Sigmoid colon (tissue), 7 donors: ENCODE data around the gene STARD9. TPM values are rescaled to one million over a fixed set of nuclear protein-coding genes. Genes with fewer than 3 reads are reported as not detected.
"Not testable (repeated sequence)": the region's sequence is repeated elsewhere in the genome, so short reads cannot be mapped to it uniquely, and the experiment has no call there.

ENCODE experiments used
- DNase-seq: peaks from one replicate; pipeline ENCODE4 v3.0.0-alpha.2; 2019
- H3K27ac ChIP-seq, 4 donors: fragments of 200-600 bp; sonication (generic); one replicate each; pipeline ENCODE4 v1.5.1; 2016 to 2019; ENCODE audit warnings: mild to moderate bottlenecking in 1 of 4
- H3K27me3 ChIP-seq, 3 donors: fragments of 200-600 bp; sonication (generic); one replicate each; pipeline ENCODE4 v1.5.1; 2019; ENCODE audit warnings: mild to moderate bottlenecking in 1 of 3
- H3K36me3 ChIP-seq, 4 donors: fragments of 200-600 bp; sonication (generic); one replicate each; pipeline ENCODE4 v1.5.1; 2016 to 2019
- H3K4me1 ChIP-seq, 4 donors: fragments of 200-600 bp; sonication (generic); one replicate each; pipeline ENCODE4 v1.5.1; 2017 to 2019
- H3K4me3 ChIP-seq, 4 donors: fragments of 200-600 bp; sonication (generic); one replicate each; pipeline ENCODE4 v1.5.1; 2017 to 2019; ENCODE audit warnings: mild to moderate bottlenecking in 2 of 4, moderate library complexity in 1 of 4
- H3K9me3 ChIP-seq, 4 donors: fragments of 200-600 bp in 3 of 4; sonication (generic) in 3 of 4; one replicate each; pipeline versions ENCODE4 v1.5.1 to v1.6.1; 2013 to 2019
- CTCF ChIP-seq, 4 experiments: fragments of 450-650 bp in 3 of 4; fragments of 200-600 bp in 1 of 4; IDR thresholded peaks; one replicate each; pipeline ENCODE4 v1.5.1; 2016 to 2019; ENCODE audit warnings: antibody characterized with exemption in 4 of 4, mild to moderate bottlenecking in 3 of 4, moderate library complexity in 2 of 4
- EP300 ChIP-seq, 4 donors: sonication (generic); formaldehyde crosslinking; IDR thresholded peaks; one replicate each; pipeline ENCODE4 v1.6.1; 2017; ENCODE audit warnings: antibody characterized with exemption in 4 of 4
- POLR2A ChIP-seq, 2 donors: fragments of 450-650 bp; IDR thresholded peaks; one replicate each; pipeline ENCODE4 v1.6.1; 2016; ENCODE audit warnings: antibody characterized with exemption in 2 of 2, mild to moderate bottlenecking in 2 of 2, moderate library complexity in 2 of 2
- POLR2AphosphoS5 ChIP-seq, 4 donors: sonication (generic); formaldehyde crosslinking; IDR thresholded peaks; one replicate each; pipeline ENCODE4 v1.6.1; 2017; ENCODE audit warnings: antibody characterized with exemption in 4 of 4
- WGBS, 2 donors: extraction: QIAGEN DNeasy Blood & Tissue Kit; methylation state at CpG; one replicate each; pipeline ENCODE4 v1.1.7; 2013; 5-methylcytosine and 5-hydroxymethylcytosine counted together
- intact Hi-C: fragments of 100-400 bp; cut with DNase I; formaldehyde crosslinking; loops from one replicate; pipeline ENCODE4 v1.15.1; 2023
- polyA plus RNA-seq, 3 donors: library from polyadenylated mRNA; stranded (reverse); fragments of 200-250 nt; gene quantifications; one replicate each; pipeline ENCODE4 v1.2.3, GENCODE V29; 2013
- total RNA-seq, 4 donors: library from RNA; depleted of rRNA; stranded (reverse); fragments of >200 nt; gene quantifications; one replicate each; pipeline ENCODE4 v1.1.0, GENCODE V29; 2016
- donor health status: healthy with polysubstance abuse.
- donor health status: Bipolar disorder and iron deficiency.
- donor health status: healthy.

The STARD9 gene
- total and polyA plus RNA-seq, 7 donors, result 0.60 to 125 (median 36.4) TPM

- peak in 2 of 4 donors; percentile 18 to 24 for TF ChIP-seq POLR2AphosphoS5 (IDR thresholded peaks at IDR 0.05)
- no peak for TF ChIP-seq POLR2A (IDR thresholded peaks at IDR 0.05)
- Histone ChIP-seq H3K4me1 (peaks cover 0 to 84% (median 59%) of the 10 kb centered on the region in 4 donors), H3K27ac (peak overlapping the region; percentile 71 to 82 (median 76)), H3K27me3 (no peaks in the 10 kb centered on the region), H3K36me3 (no peaks in the 10 kb centered on the region), H3K4me3 (no peak overlapping the region), H3K9me3 (no peaks in the 10 kb centered on the region)
- intact Hi-C loops, result no loop called here
- peak; percentile 87 for DNase-seq
- WGBS, 2 donors, result 70 to 82% methylated on average over 4 of the region's 4 CpGs
Measured at GRCh38 chr15:42593143-42593542, 17.7 kb downstream of the STARD9 start.

GRCh38 chr15:42594095-42594494 is 18.7 kb downstream of the STARD9 start:
- H3K36me3 ChIP-seq, result no peaks in the 10 kb centered on the region
- H3K9me3 ChIP-seq, result no peaks in the 10 kb centered on the region
- no peak overlapping the region for H3K4me3 ChIP-seq
- H3K27ac ChIP-seq, result peak overlapping the region; percentile 71 to 82 (median 76)
- 87% methylated on average over 5 of the region's 5 CpGs for WGBS, 2 donors
- H3K4me1 ChIP-seq, result peaks cover 0 to 82% (median 57%) of the 10 kb centered on the region in 4 donors
- H3K27me3 ChIP-seq, result no peaks in the 10 kb centered on the region
- intact Hi-C loops, result no loop called here
- TF ChIP-seq CTCF (IDR thresholded peaks at IDR 0.05) (no peak), EP300 (IDR thresholded peaks at IDR 0.05) (no peak), POLR2AphosphoS5 (IDR thresholded peaks at IDR 0.05) (no peak), POLR2A (IDR thresholded peaks at IDR 0.05) (no peak)
- no peak for DNase-seq

- Histone ChIP-seq H3K27me3 (no peaks in the 10 kb centered on the region), H3K36me3 (no peaks in the 10 kb centered on the region), H3K4me3 (no peak overlapping the region), H3K27ac (peak overlapping the region; percentile 64 to 82 (median 72)), H3K9me3 (no peaks in the 10 kb centered on the region), H3K4me1 (peaks cover 0 to 84% (median 60%) of the 10 kb centered on the region in 4 donors)
- intact Hi-C loops, result loop anchor here (5.0 kb wide), 1 partner anchor 37 kb away; no protein-coding TSS in a partner anchor
- 52 to 81% methylated on average over 4 of the region's 4 CpGs for WGBS, 2 donors
- DNase-seq, result no peak
- TF ChIP-seq POLR2AphosphoS5 (IDR thresholded peaks at IDR 0.05) (no peak), CTCF (IDR thresholded peaks at IDR 0.05) (no peak), POLR2A (IDR thresholded peaks at IDR 0.05) (no peak), EP300 (IDR thresholded peaks at IDR 0.05) (no peak)
Measured at GRCh38 chr15:42595626-42596240, 20.3 kb downstream of the STARD9 start.

GRCh38 chr15:42601316-42601715 is 25.9 kb downstream of the STARD9 start:
- H3K9me3 ChIP-seq, H3K27me3 ChIP-seq, H3K36me3 ChIP-seq, intact Hi-C loops, H3K27ac ChIP-seq, H3K4me3 ChIP-seq, DNase-seq: not testable (repeated sequence)
- WGBS, 2 donors, result 98% methylated on average over 30 of the region's 30 CpGs
- peaks cover 0 to 65% (median 37%) of the 10 kb centered on the region in 4 donors for H3K4me1 ChIP-seq

GRCh38 chr15:42602501-42602900 is 27.1 kb downstream of the STARD9 start:
- Histone ChIP-seq H3K36me3 (peaks cover 0 to 7% (median 0%) of the 10 kb centered on the region in 4 donors), H3K4me1 (peaks cover 0 to 56% (median 32%) of the 10 kb centered on the region in 4 donors), H3K27ac (no peak overlapping the region), H3K4me3 (no peak overlapping the region), H3K27me3 (no peaks in the 10 kb centered on the region), H3K9me3 (no peaks in the 10 kb centered on the region)
- TF ChIP-seq POLR2AphosphoS5 (IDR thresholded peaks at IDR 0.05) (no peak), CTCF (IDR thresholded peaks at IDR 0.05) (no peak), POLR2A (IDR thresholded peaks at IDR 0.05) (no peak), EP300 (IDR thresholded peaks at IDR 0.05) (no peak)
- DNase-seq, result no peak
- intact Hi-C loops, result no loop called here
- 86 to 94% methylated on average over 3 of the region's 3 CpGs for WGBS, 2 donors

GRCh38 chr15:42603978-42604377 is 28.6 kb downstream of the STARD9 start:
- no peak for DNase-seq
- H3K27me3 ChIP-seq, result no peaks in the 10 kb centered on the region
- H3K27ac ChIP-seq, result no peak overlapping the region
- H3K9me3 ChIP-seq, result no peaks in the 10 kb centered on the region
- H3K4me3 ChIP-seq, result no peak overlapping the region
- H3K36me3 ChIP-seq, result peaks cover 0 to 7% (median 0%) of the 10 kb centered on the region in 4 donors
- TF ChIP-seq POLR2A (IDR thresholded peaks at IDR 0.05) (no peak), EP300 (IDR thresholded peaks at IDR 0.05) (no peak), POLR2AphosphoS5 (IDR thresholded peaks at IDR 0.05) (no peak), CTCF (IDR thresholded peaks at IDR 0.05) (no peak)
- peaks cover 0 to 63% (median 42%) of the 10 kb centered on the region in 4 donors for H3K4me1 ChIP-seq
- WGBS, 2 donors, result 84 to 85% methylated on average over 2 of the region's 2 CpGs
- intact Hi-C loops, result no loop called here
